ENCODE measurements around the gene SDK2.
A peak's percentile ranks its signal among the peaks of the same experiment; 100 is the strongest.

Gene SDK2

GRCh38 chr17:73609758-73610157 lies 34.5 kb downstream of the SDK2 start:
- no peak for DNase-seq (ENCODE audit: low read depth)

- no peak for DNase-seq (ENCODE audit: low read depth)
Measured at GRCh38 chr17:73609060-73609459, 35.2 kb downstream of the SDK2 start.

GRCh38 chr17:73605444-73605843 lies 38.8 kb downstream of the SDK2 start:
- DNase-seq (ENCODE audit: low read depth): no peak

GRCh38 chr17:73604476-73604875 lies 39.8 kb downstream of the SDK2 start:
- DNase-seq (ENCODE audit: low read depth): no peak

- DNase-seq (ENCODE audit: low read depth): no peak
Measured at GRCh38 chr17:73603971-73604370, 40.3 kb downstream of the SDK2 start.

GRCh38 chr17:73600103-73600871 lies 44.0 kb downstream of the SDK2 start:
- DNase-seq (ENCODE audit: low read depth): no peak

- no peak for DNase-seq (ENCODE audit: low read depth)
Measured at GRCh38 chr17:73599599-73599998, 44.6 kb downstream of the SDK2 start.

- no peak for DNase-seq (ENCODE audit: low read depth)
Measured at GRCh38 chr17:73598212-73598611, 46.0 kb downstream of the SDK2 start.

GRCh38 chr17:73595931-73596330 lies 48.3 kb downstream of the SDK2 start:
- no peak for DNase-seq (ENCODE audit: low read depth)

GRCh38 chr17:73595479-73595878 lies 48.8 kb downstream of the SDK2 start:
- DNase-seq (ENCODE audit: low read depth): peak; percentile 19

GRCh38 chr17:73595068-73595467 lies 49.2 kb downstream of the SDK2 start:
- DNase-seq (ENCODE audit: low read depth): no peak

- no peak for DNase-seq (ENCODE audit: low read depth)
Measured at GRCh38 chr17:73594598-73594997, 49.6 kb downstream of the SDK2 start.

GRCh38 chr17:73594025-73594424 lies 50.2 kb downstream of the SDK2 start:
- DNase-seq (ENCODE audit: low read depth): no peak

- DNase-seq (ENCODE audit: low read depth): no peak
Measured at GRCh38 chr17:73593249-73593965, 50.8 kb downstream of the SDK2 start.

- DNase-seq (ENCODE audit: low read depth): peak; percentile 32
Measured at GRCh38 chr17:73592501-73592961, 51.7 kb downstream of the SDK2 start.

GRCh38 chr17:73592079-73592415 lies 52.2 kb downstream of the SDK2 start:
- no peak for DNase-seq (ENCODE audit: low read depth)

- no peak for DNase-seq (ENCODE audit: low read depth)
Measured at GRCh38 chr17:73591296-73592078, 52.8 kb downstream of the SDK2 start.

GRCh38 chr17:73589363-73589980 lies 54.8 kb downstream of the SDK2 start:
- DNase-seq (ENCODE audit: low read depth): no peak

GRCh38 chr17:73588891-73589290 lies 55.4 kb downstream of the SDK2 start:
- DNase-seq (ENCODE audit: low read depth): no peak

- DNase-seq (ENCODE audit: low read depth): no peak
Measured at GRCh38 chr17:73588301-73588846, 55.9 kb downstream of the SDK2 start.

GRCh38 chr17:73586921-73587602 lies 57.2 kb downstream of the SDK2 start:
- no peak for DNase-seq (ENCODE audit: low read depth)

All from EH (cell line).